SH-SY5Y (cell line): ENCODE data around the gene NFS1.

Source experiments
- GATA2 ChIP-seq: IDR thresholded peaks from 2 replicates; pipeline ENCODE4 v1.6.1; 2011; ENCODE audit warnings: mild to moderate bottlenecking, low read depth, low read length
- GATA3 ChIP-seq: IDR thresholded peaks from 2 replicates; pipeline ENCODE4 v1.6.1; 2011; ENCODE audit warnings: low read depth, mild to moderate bottlenecking, low read length, moderate library complexity

- TF ChIP-seq GATA3 (no peak), GATA2 (no peak)
Observed at GRCh38 chr20:35650632-35651031, 48.5 kb downstream of the NFS1 start.
